OCI-LY1 (cell line): ENCODE results near the gene PLPPR3.

Experiments
- H2AFZ ChIP-seq: fragments of 200-600 bp; sonication (generic), shearing (Covaris generic); 2 replicates; pipeline ENCODE4 v1.6.0; 2014; ENCODE audit warnings: antibody characterized with exemption, mild to moderate bottlenecking, low read length
- H3F3A ChIP-seq: fragments of 200-600 bp; sonication (generic), shearing (Covaris generic); 2 replicates; pipeline ENCODE4 v1.6.0; 2014; ENCODE audit warnings: mild to moderate bottlenecking, antibody characterized with exemption, low read length, moderate library complexity; ENCODE audit not compliant: insufficient read depth
- H3K27ac ChIP-seq: fragments of 200-600 bp; sonication (generic); 2 replicates; pipeline ENCODE4 v1.5.1; 2014; ENCODE audit warnings: low read length, mixed run types, mild to moderate bottlenecking, low read depth; ENCODE audit not compliant: poor library complexity, severe bottlenecking
- H3K27me3 ChIP-seq: fragments of 200-600 bp; sonication (generic); 2 replicates; pipeline ENCODE4 v1.6.0; 2014; ENCODE audit warnings: antibody characterized with exemption, mild to moderate bottlenecking, low read length, moderate library complexity; ENCODE audit not compliant: insufficient read depth
- H3K36me3 ChIP-seq: fragments of 200-600 bp; sonication (generic); 2 replicates; pipeline ENCODE4 v1.6.1; 2014; ENCODE audit warnings: mild to moderate bottlenecking, antibody characterized with exemption, low read length, moderate library complexity, mixed read lengths; ENCODE audit not compliant: insufficient read depth
- H3K4me1 ChIP-seq: fragments of 200-600 bp; sonication (generic); 2 replicates; pipeline ENCODE4 v1.5.1; 2014; ENCODE audit warnings: mild to moderate bottlenecking, low read length, moderate library complexity; ENCODE audit not compliant: insufficient read depth, severe bottlenecking
- H3K4me2 ChIP-seq: fragments of 200-600 bp; sonication (generic), shearing (Covaris generic); 2 replicates; pipeline ENCODE4 v1.6.1; 2014; ENCODE audit warnings: low read length
- H3K4me3 ChIP-seq: fragments of 200-600 bp; sonication (generic); 2 replicates; pipeline ENCODE4 v1.5.1; 2014; ENCODE audit warnings: low read length, low read depth, mild to moderate bottlenecking, mixed read lengths; ENCODE audit not compliant: poor library complexity, severe bottlenecking
- H3K79me2 ChIP-seq: fragments of 200-600 bp; shearing (Covaris generic); 2 replicates; pipeline ENCODE4 v1.6.1; 2016; ENCODE audit warnings: mixed run types, low read length, mixed read lengths; ENCODE audit not compliant: insufficient read depth
- H3K9ac ChIP-seq: fragments of 200-600 bp; sonication (generic), shearing (Covaris generic); 2 replicates; pipeline ENCODE4 v1.6.1; 2014; ENCODE audit warnings: mild to moderate bottlenecking, low read length, mixed read lengths
- H3K9me2 ChIP-seq: fragments of 200-600 bp; sonication (generic), shearing (Covaris generic); 2 replicates; pipeline ENCODE4 v1.6.1; 2014; ENCODE audit warnings: low read depth, mild to moderate bottlenecking, low read length, mixed read lengths
- H3K9me3 ChIP-seq: fragments of 200-600 bp; shearing (Covaris generic); 2 replicates; pipeline ENCODE4 v1.6.1; 2014; ENCODE audit warnings: low read length, mixed read lengths
- H4K20me1 ChIP-seq: fragments of 200-600 bp; sonication (generic), shearing (Covaris generic); 2 replicates; pipeline ENCODE4 v1.6.0; 2016; ENCODE audit warnings: mild to moderate bottlenecking, low read length; ENCODE audit not compliant: insufficient read depth
- EZH2 ChIP-seq: fragments of 200-600 bp; sonication (generic), shearing (Covaris generic); IDR thresholded peaks from 2 replicates; pipeline ENCODE4 v1.8.0; 2017; ENCODE audit warnings: borderline replicate concordance, mixed run types, mild to moderate bottlenecking, antibody characterized with exemption, low read length, moderate library complexity, mixed read lengths
- TF ChIP-seq, protein P1 (sequence below): fragments of 200-600 bp; sonication (generic), shearing (Covaris generic); IDR thresholded peaks from 2 replicates; pipeline ENCODE4 v1.5.1; 2017; ENCODE audit warnings: mild to moderate bottlenecking, antibody characterized with exemption, low read length, moderate library complexity, mixed read lengths

PLPPR3 gene, protein sequence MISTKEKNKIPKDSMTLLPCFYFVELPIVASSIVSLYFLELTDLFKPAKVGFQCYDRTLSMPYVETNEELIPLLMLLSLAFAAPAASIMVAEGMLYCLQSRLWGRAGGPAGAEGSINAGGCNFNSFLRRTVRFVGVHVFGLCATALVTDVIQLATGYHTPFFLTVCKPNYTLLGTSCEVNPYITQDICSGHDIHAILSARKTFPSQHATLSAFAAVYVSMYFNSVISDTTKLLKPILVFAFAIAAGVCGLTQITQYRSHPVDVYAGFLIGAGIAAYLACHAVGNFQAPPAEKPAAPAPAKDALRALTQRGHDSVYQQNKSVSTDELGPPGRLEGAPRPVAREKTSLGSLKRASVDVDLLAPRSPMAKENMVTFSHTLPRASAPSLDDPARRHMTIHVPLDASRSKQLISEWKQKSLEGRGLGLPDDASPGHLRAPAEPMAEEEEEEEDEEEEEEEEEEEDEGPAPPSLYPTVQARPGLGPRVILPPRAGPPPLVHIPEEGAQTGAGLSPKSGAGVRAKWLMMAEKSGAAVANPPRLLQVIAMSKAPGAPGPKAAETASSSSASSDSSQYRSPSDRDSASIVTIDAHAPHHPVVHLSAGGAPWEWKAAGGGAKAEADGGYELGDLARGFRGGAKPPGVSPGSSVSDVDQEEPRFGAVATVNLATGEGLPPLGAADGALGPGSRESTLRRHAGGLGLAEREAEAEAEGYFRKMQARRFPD

DNA sequence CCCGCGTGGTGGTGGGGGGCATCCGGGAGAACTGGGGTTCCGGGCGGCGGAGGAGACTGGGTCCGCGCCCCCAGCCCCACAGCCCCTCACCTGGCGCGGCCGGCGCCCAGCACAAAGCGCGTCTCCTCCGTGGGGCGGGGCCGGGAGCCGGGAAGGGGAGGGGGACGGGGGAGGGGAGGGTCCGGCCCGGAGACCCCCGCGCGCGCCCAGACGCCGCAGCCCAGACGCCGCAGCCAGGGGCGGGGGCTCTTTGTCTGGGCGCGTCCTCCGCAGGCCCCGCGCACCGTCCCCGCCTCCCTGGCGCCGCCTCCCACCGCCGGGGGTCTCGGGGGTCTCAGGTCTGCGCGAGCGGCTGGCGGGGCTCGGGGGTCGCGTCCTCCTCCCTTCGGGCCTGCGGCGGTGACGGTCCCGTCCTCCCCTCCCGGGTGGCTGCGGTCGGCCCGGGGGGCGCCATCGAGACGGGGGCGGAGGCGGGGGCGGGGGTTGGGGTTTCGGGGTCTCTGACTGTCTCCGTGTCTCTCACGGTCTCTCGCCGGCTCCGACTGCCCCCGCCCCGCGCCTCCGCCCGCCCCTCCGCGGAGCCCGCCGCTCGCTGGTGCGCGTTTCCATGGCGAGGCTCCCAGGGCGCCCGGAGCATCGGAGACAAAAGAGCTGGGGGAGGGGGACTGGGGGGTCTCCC lies at the start of gene PLPPR3:
Gene PLPPR3 (minus strand): TSS at position 131 of the 679 bp plus-strand sequence. CDS start 396 bp downstream, outside the sequence.
- no peak within 1 kb of the TSS for H3K9ac ChIP-seq
- no peak within 1 kb of the TSS for H3K4me2 ChIP-seq
- H3K36me3 ChIP-seq, result no peaks in the 10 kb centered on the region
- no peaks in the 10 kb centered on the region for H4K20me1 ChIP-seq
- no peaks in the 10 kb centered on the region for H3K79me2 ChIP-seq
- no peaks in the 10 kb centered on the region for H3K4me1 ChIP-seq
- H3K27me3 ChIP-seq, result peaks cover 4% of the 10 kb centered on the region; the same call in 1 of the 2 replicates
- H2AFZ ChIP-seq, result no peak within 1 kb of the TSS
- H3F3A ChIP-seq, result no peaks in the 10 kb centered on the region
- H3K9me2 ChIP-seq, result no peaks in the 10 kb centered on the region
- no peak within 1 kb of the TSS for H3K4me3 ChIP-seq
- no peak within 1 kb of the TSS for H3K27ac ChIP-seq
- H3K9me3 ChIP-seq, result no peaks in the 10 kb centered on the region
- TF ChIP-seq EZH2, result no peak
- TF ChIP-seq, protein P1, sequence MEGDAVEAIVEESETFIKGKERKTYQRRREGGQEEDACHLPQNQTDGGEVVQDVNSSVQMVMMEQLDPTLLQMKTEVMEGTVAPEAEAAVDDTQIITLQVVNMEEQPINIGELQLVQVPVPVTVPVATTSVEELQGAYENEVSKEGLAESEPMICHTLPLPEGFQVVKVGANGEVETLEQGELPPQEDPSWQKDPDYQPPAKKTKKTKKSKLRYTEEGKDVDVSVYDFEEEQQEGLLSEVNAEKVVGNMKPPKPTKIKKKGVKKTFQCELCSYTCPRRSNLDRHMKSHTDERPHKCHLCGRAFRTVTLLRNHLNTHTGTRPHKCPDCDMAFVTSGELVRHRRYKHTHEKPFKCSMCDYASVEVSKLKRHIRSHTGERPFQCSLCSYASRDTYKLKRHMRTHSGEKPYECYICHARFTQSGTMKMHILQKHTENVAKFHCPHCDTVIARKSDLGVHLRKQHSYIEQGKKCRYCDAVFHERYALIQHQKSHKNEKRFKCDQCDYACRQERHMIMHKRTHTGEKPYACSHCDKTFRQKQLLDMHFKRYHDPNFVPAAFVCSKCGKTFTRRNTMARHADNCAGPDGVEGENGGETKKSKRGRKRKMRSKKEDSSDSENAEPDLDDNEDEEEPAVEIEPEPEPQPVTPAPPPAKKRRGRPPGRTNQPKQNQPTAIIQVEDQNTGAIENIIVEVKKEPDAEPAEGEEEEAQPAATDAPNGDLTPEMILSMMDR, result no peak

DNA sequence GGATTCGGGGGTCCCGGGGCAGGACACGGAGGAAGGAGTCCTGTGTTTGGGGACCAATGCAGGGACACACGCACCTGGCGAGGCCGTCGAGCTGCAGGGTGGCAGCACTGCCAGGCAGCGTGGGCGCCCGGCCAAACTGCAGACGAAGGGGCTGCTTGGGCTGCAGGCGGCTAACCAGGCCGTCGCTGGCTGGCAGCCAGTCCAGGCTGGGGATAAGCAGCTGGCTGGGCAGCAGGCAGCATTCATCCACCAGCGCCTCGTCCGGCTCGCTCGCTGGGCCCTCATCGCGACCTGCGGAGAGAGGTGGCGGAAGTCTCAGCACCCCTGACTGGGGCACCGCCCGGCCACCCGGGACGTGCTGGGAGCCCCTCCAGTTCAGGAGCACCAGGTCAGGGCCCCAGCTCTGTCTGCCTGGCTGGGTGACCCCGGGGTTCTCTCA lies 49.2 kb upstream of the PLPPR3 start:
- Histone ChIP-seq H3K36me3 (peaks cover 26% of the 10 kb centered on the region), H3K27me3 (no peaks in the 10 kb centered on the region), H4K20me1 (no peaks in the 10 kb centered on the region), H3K9me2 (no peaks in the 10 kb centered on the region), H3K4me3 (no peak overlapping the region), H3K9me3 (no peaks in the 10 kb centered on the region), H3K27ac (no peak overlapping the region), H3K4me1 (peaks cover 17% of the 10 kb centered on the region), H2AFZ (no peak overlapping the region), H3K4me2 (no peak overlapping the region), H3K9ac (no peak overlapping the region), H3F3A (no peaks in the 10 kb centered on the region), H3K79me2 (no peaks in the 10 kb centered on the region)
- TF ChIP-seq, protein P1, result no peak
- no peak for TF ChIP-seq EZH2

DNA sequence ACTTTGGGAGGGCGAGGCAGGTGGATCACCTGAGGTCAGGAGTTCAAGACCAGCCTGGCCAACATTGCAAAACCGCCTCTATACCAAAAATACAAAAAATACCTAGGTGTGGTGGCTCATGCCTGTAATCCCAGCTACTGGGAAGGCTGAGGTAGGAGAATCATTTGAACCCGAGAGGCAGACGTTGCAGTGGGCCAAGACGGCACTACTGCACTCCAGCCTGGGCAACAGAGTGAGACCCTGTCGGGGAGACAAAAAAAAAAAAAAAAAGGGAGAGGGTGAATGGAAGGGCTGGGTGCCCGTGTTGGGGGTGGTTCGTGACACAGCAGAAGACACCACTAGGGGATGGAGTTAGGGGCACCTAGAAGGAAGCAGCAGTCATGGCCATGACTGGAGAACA lies 48.6 kb upstream of the PLPPR3 start:
- Histone ChIP-seq H3K4me2 (no peak overlapping the region), H4K20me1 (no peaks in the 10 kb centered on the region), H2AFZ (no peak overlapping the region), H3K4me1 (peaks cover 17% of the 10 kb centered on the region), H3K79me2 (no peaks in the 10 kb centered on the region), H3K27me3 (no peaks in the 10 kb centered on the region), H3F3A (no peaks in the 10 kb centered on the region), H3K27ac (no peak overlapping the region), H3K9ac (no peak overlapping the region), H3K36me3 (peaks cover 26% of the 10 kb centered on the region), H3K9me2 (no peaks in the 10 kb centered on the region), H3K4me3 (no peak overlapping the region), H3K9me3 (no peaks in the 10 kb centered on the region)
- TF ChIP-seq, protein P1, result no peak
- TF ChIP-seq EZH2, result no peak
